Fibroblast of gingiva (primary cell): ENCODE measurements around the gene OPCML.

Experiments used
- DNase-seq: peaks from one replicate; pipeline ENCODE4 v3.0.0-alpha.2; 2011; ENCODE audit warnings: low read depth

Gene OPCML

GRCh38 chr11:132742929-132743328, 789.4 kb downstream of the OPCML start:
- no peak for DNase-seq

- no peak for DNase-seq
These were observed 798.1 kb downstream of the OPCML start for GRCh38 chr11:132734217-132734616.

DNA sequence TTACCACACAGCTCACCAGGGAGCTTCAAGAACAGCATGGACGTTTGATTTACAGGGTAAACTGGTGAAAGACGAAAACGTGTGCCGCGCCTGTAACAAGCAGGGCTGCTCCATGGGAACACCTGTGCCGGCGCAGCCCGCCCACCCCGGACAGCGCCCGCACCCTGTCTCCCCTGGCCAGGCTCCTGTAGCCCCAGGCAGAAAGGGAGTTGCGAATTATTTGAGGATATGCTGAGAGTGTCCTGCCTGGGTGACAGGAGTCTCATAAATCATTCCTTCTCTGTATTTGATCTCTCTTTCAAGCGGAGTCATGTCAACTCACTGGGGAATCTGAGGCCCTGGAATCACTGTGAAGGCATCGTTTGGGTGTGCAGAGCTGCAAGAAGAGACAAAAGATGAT, 804.3 kb downstream of the OPCML start:
- DNase-seq, result no peak

DNA sequence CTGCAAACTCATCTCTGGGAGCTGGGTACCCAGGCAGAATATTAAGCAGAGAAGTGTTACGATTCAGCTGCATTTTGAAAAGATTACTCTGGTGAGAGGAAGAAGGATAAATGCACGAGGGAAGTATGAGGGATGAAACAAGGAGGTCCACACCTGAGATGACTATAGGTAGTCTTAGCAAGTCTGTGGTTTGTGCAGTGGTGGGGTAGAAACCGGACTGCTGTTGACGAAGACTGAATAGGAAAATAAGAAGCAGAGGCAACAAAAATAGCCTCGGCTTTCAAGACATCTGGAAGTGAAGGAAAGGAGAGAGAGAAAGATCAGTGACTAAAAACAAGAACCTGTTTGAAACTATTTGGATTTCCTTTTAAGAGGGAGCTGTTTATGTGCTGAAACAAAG, 810.8 kb downstream of the OPCML start:
- no peak for DNase-seq

GRCh38 chr11:132719684-132720083, 812.6 kb downstream of the OPCML start:
- DNase-seq, result no peak

DNA sequence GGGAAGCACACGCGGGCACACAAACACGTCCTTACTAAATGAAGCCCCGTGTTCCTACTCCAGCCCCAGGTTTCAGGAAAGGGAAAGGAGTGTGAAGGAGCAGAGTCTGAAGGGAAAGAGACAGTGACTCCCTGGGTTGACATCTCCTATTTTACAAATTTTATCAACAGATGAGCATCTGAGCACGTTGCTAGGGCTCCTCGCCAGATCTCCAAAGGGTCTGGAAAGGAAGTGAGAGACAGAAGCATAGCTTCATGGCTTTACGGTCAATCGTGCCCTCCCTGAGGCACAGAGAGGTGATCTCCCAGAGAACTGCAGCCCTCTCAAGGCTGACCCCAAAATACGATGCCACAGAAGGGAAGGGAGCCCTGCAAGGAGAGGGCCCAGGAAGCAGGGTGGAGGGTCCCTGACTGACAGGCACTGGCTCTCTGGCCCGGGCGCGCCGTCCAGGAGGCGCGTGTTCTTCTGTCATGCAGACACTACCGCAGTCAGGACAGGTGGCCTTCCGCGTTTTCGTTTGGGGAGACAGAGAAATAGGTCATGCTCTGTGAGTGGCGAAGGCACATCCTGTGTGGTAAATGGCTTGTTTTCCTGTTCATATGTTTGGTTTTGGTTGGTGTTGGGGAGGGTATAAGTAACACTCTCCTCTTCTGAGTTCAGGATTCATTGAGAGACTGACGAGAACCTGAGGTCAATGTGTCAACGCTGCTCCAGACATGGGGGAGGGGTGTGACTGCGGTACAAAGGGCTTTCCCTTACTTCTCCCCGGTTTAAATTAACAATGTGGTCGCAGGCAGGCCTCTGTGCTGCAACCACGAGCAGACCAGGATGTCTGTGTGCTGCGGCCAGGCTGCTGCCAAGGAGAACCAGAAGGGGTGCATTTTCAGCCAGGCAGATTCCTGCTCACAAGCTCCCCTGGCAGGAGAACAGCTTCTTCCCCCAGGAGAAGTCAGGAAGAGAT, 813.3 kb downstream of the OPCML start:
- no peak for DNase-seq

DNA sequence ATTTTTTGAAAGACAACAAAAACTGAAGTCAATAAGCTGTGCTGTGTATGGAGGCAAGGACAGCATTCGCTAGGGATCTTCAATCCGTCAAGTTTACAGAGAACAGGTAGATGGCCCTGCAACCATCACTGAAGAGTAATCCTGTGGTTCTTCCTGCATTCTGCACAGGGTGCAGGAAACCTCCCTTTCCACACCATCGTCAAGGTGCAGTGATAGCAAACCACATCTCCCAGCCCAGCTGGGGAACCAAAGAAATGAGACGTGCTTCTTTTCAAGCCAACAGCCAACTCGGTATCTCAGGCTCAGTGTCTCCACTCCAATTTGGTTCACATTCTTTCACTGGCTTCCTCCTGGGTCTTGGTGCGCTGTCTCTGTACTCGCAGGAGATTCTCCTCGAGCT, 814.5 kb downstream of the OPCML start:
- no peak for DNase-seq

DNA sequence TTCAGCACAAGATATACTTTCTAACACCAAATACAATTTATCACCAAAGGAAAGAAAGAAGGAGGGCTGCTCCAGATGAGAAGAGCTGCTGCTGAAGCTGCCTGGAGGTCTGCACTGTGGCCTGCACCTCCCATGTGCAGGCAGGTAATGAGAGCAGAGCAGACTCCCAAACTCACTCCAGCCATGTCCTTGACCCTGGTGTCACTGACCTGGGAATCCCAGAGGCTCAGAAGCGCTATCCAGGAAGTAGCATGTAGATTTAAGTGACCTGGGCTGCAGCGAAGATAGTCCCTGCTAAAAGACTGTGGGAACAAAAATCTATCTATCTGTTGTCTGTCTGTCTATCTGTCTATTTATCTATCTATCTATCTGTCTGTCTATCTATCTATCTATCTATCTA, 816.3 kb downstream of the OPCML start:
- no peak for DNase-seq

- DNase-seq, result no peak
These were observed 817.4 kb downstream of the OPCML start for GRCh38 chr11:132714859-132715440.

GRCh38 chr11:132712466-132712865, 819.8 kb downstream of the OPCML start:
- no peak for DNase-seq

- DNase-seq, result no peak
These were observed 827.4 kb downstream of the OPCML start for GRCh38 chr11:132704781-132705375.

DNA sequence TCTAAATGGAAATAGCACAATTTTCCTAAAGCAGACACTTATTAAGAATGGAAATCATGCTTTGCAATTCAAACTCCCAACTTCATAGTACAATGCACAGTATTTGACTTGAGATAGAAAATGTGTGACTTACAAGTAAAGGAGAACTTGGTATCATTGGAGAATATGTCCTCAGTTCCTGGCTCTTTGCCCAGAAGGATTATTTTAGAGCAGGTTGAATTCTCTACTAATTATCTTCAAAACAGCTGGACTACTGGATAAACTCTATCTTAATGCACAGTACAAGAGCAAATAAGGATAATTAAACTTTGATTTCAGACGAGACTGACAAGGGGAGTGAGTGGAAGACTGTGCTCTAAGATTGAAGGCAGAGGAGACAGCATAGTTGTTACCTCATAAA, 839.4 kb downstream of the OPCML start:
- DNase-seq, result no peak

GRCh38 chr11:132691848-132692550, 840.3 kb downstream of the OPCML start:
- no peak for DNase-seq

GRCh38 chr11:132686886-132687285, 845.4 kb downstream of the OPCML start:
- no peak for DNase-seq

DNA sequence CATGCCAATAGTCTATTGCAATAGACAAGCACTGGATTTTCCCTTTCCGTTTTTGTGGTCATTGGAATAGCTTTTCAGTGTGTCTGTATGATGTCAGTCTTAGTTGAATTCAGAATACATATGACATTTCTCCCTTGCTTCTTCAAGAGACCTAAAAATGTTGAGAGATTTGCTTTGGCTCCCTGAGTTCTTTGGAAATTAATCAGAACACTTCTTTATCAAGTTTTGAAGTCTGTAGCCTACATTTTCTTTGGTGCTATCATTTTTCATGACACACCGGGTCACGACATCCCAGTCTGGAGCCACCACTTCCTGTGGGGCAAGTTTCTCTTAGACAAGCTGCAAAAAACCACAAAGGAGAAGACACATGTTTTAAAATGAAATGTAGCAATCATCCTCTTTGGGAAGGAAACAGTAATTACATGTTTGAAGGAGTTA, 847.1 kb downstream of the OPCML start:
- no peak for DNase-seq

GRCh38 chr11:132683602-132684001, 848.7 kb downstream of the OPCML start:
- DNase-seq, result no peak

DNA sequence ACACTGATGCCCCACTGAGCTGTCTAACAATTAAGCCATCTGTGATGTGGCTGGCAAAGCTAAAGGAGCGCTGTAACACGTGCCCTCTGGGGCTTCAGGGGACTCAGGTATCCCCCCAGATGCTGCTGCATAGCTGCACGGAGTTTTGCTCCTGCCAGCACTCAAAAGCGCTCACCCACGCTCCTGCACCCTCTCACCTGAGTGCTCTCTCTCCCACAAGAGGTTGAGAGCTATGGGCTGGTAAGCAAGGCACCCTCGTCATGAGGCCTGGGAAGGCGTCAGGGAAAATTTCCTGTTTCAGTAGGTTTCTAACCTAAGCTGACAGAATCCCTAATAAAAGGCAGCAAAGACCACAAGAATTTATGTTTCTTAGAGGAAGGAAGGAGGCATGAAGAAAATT, 850.3 kb downstream of the OPCML start:
- no peak for DNase-seq

- DNase-seq, result no peak
These were observed 851.7 kb downstream of the OPCML start for GRCh38 chr11:132680584-132680983.

- DNase-seq, result no peak
These were observed 858.1 kb downstream of the OPCML start for GRCh38 chr11:132674151-132674550.

- no peak for DNase-seq
These were observed 860.4 kb downstream of the OPCML start for GRCh38 chr11:132671851-132672370.

DNA sequence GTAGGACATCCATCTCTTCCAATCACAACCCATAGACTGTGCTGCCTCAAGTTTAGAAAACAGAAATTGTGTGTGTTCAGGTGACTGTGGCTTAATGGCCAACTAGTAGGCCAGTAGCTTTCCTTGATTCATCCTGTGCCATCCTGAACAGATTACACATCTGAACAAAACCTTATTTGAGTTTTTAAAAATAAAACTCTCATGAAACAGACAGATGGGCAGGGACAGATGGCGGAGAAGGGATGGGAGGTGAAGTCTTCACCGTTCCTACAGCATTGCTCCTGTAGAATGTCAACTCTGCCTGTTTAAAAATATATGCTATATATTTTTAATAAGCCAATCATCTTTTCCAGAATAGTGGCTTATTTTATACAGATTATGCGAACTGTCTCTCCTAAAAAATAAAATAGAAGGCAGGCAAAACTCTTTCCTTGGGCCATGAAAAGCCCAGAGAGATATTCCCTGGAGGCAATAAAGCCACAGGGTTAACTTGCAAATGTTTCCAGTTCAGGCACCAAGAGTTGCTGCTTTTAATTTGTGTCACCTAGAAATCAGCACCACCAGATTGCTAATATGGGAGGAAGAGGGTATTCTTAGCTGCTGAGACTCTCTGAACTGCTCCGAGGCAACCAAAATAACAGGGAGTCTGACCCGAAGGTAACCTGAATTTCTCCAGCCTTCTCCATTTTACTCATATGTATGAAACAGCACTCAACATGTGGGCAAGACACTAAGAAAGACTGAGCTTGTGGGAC, 861.2 kb downstream of the OPCML start:
- DNase-seq, result no peak
